Testis (tissue), 3 donors: ENCODE data around the gene MAML3. TPM values are rescaled to one million over a fixed set of nuclear protein-coding genes. Genes with fewer than 3 reads are reported as not detected.

Experiments used
- DNase-seq: peaks from one replicate; pipeline ENCODE4 v3.0.0-alpha.2; 2019
- H3K27ac ChIP-seq, 2 donors: fragments of 200-600 bp; sonication (generic); one replicate each; pipeline ENCODE4 v1.5.1; 2019
- H3K27me3 ChIP-seq: fragments of 200-600 bp; sonication (generic); one replicate; pipeline ENCODE4 v1.5.1; 2019
- H3K36me3 ChIP-seq: fragments of 200-600 bp; sonication (generic); one replicate; pipeline ENCODE4 v1.5.1; 2017; ENCODE audit warnings: low read depth; ENCODE audit errors: missing control alignments
- H3K4me1 ChIP-seq: fragments of 200-600 bp; sonication (generic); one replicate; pipeline ENCODE4 v1.5.1; 2019
- H3K4me3 ChIP-seq, 2 donors: fragments of 200-600 bp; sonication (generic); one replicate each; pipeline ENCODE4 v1.5.1; 2017 to 2019
- H3K9me3 ChIP-seq: fragments of 200-600 bp; sonication (generic); one replicate; pipeline ENCODE4 v1.5.1; 2017
- CTCF ChIP-seq, 3 experiments: fragments of 450-650 bp in 2 of 3; fragments of 200-600 bp in 1 of 3; sonication (generic) in 1 of 3; IDR thresholded peaks; one replicate each; pipeline ENCODE4 v1.5.1; 2016 to 2019; ENCODE audit warnings: antibody characterized with exemption in 3 of 3, mild to moderate bottlenecking in 2 of 3, moderate library complexity in 1 of 3
- POLR2A ChIP-seq: fragments of 450-650 bp; IDR thresholded peaks from one replicate; pipeline ENCODE4 v1.6.1; 2017; ENCODE audit warnings: antibody characterized with exemption, mild to moderate bottlenecking, moderate library complexity
- WGBS, 2 donors: methylation state at CpG; one replicate each; pipeline ENCODE4 v1.1.5; 2018; 5-methylcytosine and 5-hydroxymethylcytosine counted together
- intact Hi-C: fragments of 100-400 bp; cut with DNase I; formaldehyde crosslinking; loops from one replicate; pipeline ENCODE4 v1.15.1; 2023; ENCODE audit warnings: low total_unique reads
- polyA plus RNA-seq: library from polyadenylated mRNA; stranded (reverse); fragments of 350-450 nt; fragmentation: Illumina TruSeq; extraction: RNeasy Lipid Tissue Mini Kit (QIAGEN cat#74804); gene quantifications from one replicate; pipeline ENCODE4 v1.2.3, GENCODE V29; 2014; ENCODE audit warnings: low read depth, low replicate concordance; ENCODE audit not compliant: insufficient read depth
- total RNA-seq, 2 donors: library from RNA; depleted of rRNA; stranded (reverse); fragments of >200 nt; gene quantifications; one replicate each; pipeline ENCODE4 v1.2.3, GENCODE V29; 2016

MAML3 gene
- total and polyA plus RNA-seq, 3 donors from 2014 or later: 7.6 to 21.2 (median 18.8) TPM

GRCh38 chr4:140081641-140082390 is 72.2 kb downstream of the MAML3 start:
- DNase-seq: no peak
- Histone ChIP-seq H3K4me3 (no peak overlapping the region), H3K4me1 (peaks cover 7% of the 10 kb centered on the region), H3K27me3 (no peaks in the 10 kb centered on the region), H3K27ac (no peak overlapping the region), H3K36me3 (no peaks in the 10 kb centered on the region), H3K9me3 (no peaks in the 10 kb centered on the region)
- intact Hi-C loops: no loop called here
- TF ChIP-seq POLR2A: no peak
- 88 to 89% methylated on average over 8 of the region's 8 CpGs for WGBS, 2 donors

GRCh38 chr4:140080883-140081282 is 73.1 kb downstream of the MAML3 start:
- no peak for TF ChIP-seq POLR2A
- TF ChIP-seq CTCF (IDR thresholded peaks at IDR 0.05): no peak
- H3K36me3 ChIP-seq: no peaks in the 10 kb centered on the region
- intact Hi-C loops: no loop called here
- WGBS, 2 donors: 74 to 79% methylated on average over 2 of the region's 2 CpGs
- H3K4me3 ChIP-seq: no peak overlapping the region
- H3K27me3 ChIP-seq: no peaks in the 10 kb centered on the region
- DNase-seq: no peak
- peaks cover 7% of the 10 kb centered on the region for H3K4me1 ChIP-seq
- no peaks in the 10 kb centered on the region for H3K9me3 ChIP-seq
- no peak overlapping the region for H3K27ac ChIP-seq

- intact Hi-C loops: no loop called here
- H3K27ac ChIP-seq: peak overlapping the region in 1 of 2 donors; percentile 38
Measured at GRCh38 chr4:140078366-140078765, 75.6 kb downstream of the MAML3 start.

GRCh38 chr4:140076307-140076706 is 77.7 kb downstream of the MAML3 start:
- intact Hi-C loops: no loop called here
- WGBS, 2 donors: 81 to 89% methylated on average over 2 of the region's 2 CpGs
- TF ChIP-seq CTCF (IDR thresholded peaks at IDR 0.05) (no peak), POLR2A (no peak)
- Histone ChIP-seq H3K36me3 (no peaks in the 10 kb centered on the region), H3K27ac (no peak overlapping the region), H3K4me3 (no peak overlapping the region), H3K27me3 (no peaks in the 10 kb centered on the region), H3K4me1 (peaks cover 9% of the 10 kb centered on the region), H3K9me3 (no peaks in the 10 kb centered on the region)
- no peak for DNase-seq

More at GRCh38 chr4:140078366-140078765, 75.6 kb downstream of the MAML3 start:
- no peak overlapping the region for H3K4me3 ChIP-seq
- no peaks in the 10 kb centered on the region for H3K27me3 ChIP-seq
- WGBS, 2 donors: 42 to 44% methylated on average over 2 of the region's 2 CpGs
- peak; percentile 43 for DNase-seq
- no peaks in the 10 kb centered on the region for H3K36me3 ChIP-seq
- H3K9me3 ChIP-seq: no peaks in the 10 kb centered on the region
- TF ChIP-seq POLR2A: no peak
- TF ChIP-seq CTCF (IDR thresholded peaks at IDR 0.05): no peak
- peaks cover 7% of the 10 kb centered on the region for H3K4me1 ChIP-seq

- intact Hi-C loops: no loop called here
- no peak for DNase-seq
Measured at GRCh38 chr4:140071806-140072205, 82.2 kb downstream of the MAML3 start.

More at GRCh38 chr4:140071806-140072205, 82.2 kb downstream of the MAML3 start:
- H3K4me1 ChIP-seq: peaks cover 6% of the 10 kb centered on the region
- no peaks in the 10 kb centered on the region for H3K9me3 ChIP-seq
- no peaks in the 10 kb centered on the region for H3K36me3 ChIP-seq
- whole genome bisulfite sequencing, 2 donors: 47 to 48% methylated on average over 3 of the region's 3 CpGs
- H3K4me3 ChIP-seq: no peak overlapping the region
- no peak overlapping the region for H3K27ac ChIP-seq
- H3K27me3 ChIP-seq: no peaks in the 10 kb centered on the region
- TF ChIP-seq POLR2A (no peak), CTCF (IDR thresholded peaks at IDR 0.05) (no peak)
